Measurements from ENCODE around the gene B3GNT8. TPM values are rescaled to one million over a fixed set of nuclear protein-coding genes. Genes with fewer than 3 reads are reported as not detected.

Gene B3GNT8
- total and polyA plus RNA-seq, 10 donors = 1.8 to 30.3 (median 10.3) TPM

- H3K27me3 ChIP-seq (replicated peaks in 1 of 7) = no peaks in the 10 kb centered on the region
- no peak for DNase-seq
- no peaks in the 10 kb centered on the region for H3K9me3 ChIP-seq
- H3K4me3 ChIP-seq = peak overlapping the region in 1 of 8 donors; percentile 32
- WGBS, 5 donors = 28 to 37% (median 35%) methylated on average over 8 of the region's 8 CpGs
- H3K36me3 ChIP-seq = peaks cover 0 to 100% (median 81%) of the 10 kb centered on the region in 6 donors
- H3K4me1 ChIP-seq = peaks cover 0 to 86% (median 25%) of the 10 kb centered on the region in 6 donors
- intact Hi-C loops (cut with DNase I; ENCODE audit: low total_unique reads) = no loop called here
- peak overlapping the region in 7 of 8 donors; percentile 68 to 93 (median 79) for H3K27ac ChIP-seq
- TF ChIP-seq POLR2AphosphoS5 (IDR thresholded peaks at IDR 0.05) = peak in 1 of 3 donors; percentile 30
- no peak for TF ChIP-seq POLR2A (IDR thresholded peaks at IDR 0.05)
- TF ChIP-seq, protein P1, sequence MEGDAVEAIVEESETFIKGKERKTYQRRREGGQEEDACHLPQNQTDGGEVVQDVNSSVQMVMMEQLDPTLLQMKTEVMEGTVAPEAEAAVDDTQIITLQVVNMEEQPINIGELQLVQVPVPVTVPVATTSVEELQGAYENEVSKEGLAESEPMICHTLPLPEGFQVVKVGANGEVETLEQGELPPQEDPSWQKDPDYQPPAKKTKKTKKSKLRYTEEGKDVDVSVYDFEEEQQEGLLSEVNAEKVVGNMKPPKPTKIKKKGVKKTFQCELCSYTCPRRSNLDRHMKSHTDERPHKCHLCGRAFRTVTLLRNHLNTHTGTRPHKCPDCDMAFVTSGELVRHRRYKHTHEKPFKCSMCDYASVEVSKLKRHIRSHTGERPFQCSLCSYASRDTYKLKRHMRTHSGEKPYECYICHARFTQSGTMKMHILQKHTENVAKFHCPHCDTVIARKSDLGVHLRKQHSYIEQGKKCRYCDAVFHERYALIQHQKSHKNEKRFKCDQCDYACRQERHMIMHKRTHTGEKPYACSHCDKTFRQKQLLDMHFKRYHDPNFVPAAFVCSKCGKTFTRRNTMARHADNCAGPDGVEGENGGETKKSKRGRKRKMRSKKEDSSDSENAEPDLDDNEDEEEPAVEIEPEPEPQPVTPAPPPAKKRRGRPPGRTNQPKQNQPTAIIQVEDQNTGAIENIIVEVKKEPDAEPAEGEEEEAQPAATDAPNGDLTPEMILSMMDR (IDR thresholded peaks at IDR 0.05 in 8 of 11, conservative IDR thresholded peaks at IDR 0.05 in 3 of 11) = no peak
Measured at GRCh38 chr19:41420101-41420880, 6.9 kb downstream of the B3GNT8 start.

GRCh38 chr19:41416194-41416674 lies 10.9 kb downstream of the B3GNT8 start:
- 74 to 94% (median 81%) methylated on average over 12 of the region's 12 CpGs for WGBS, 5 donors
- no peaks in the 10 kb centered on the region for H3K27me3 ChIP-seq (replicated peaks in 1 of 7)
- no peak overlapping the region for H3K4me3 ChIP-seq
- no peaks in the 10 kb centered on the region for H3K9me3 ChIP-seq
- H3K36me3 ChIP-seq = peaks cover 0 to 99% (median 80%) of the 10 kb centered on the region in 6 donors
- no peak for DNase-seq
- TF ChIP-seq POLR2AphosphoS5 (IDR thresholded peaks at IDR 0.05) = peak in 2 of 3 donors; percentile 13 to 20
- no peak for TF ChIP-seq POLR2A (IDR thresholded peaks at IDR 0.05)
- TF ChIP-seq, protein P1 (IDR thresholded peaks at IDR 0.05 in 8 of 11, conservative IDR thresholded peaks at IDR 0.05 in 3 of 11) = no peak
- peaks cover 0 to 83% (median 23%) of the 10 kb centered on the region in 6 donors for H3K4me1 ChIP-seq
- intact Hi-C loops (cut with DNase I; ENCODE audit: low total_unique reads) = loop anchor here (5.0 kb wide), 1 partner anchor 39 kb away; the partner anchor contains the start of gene TMEM91
- H3K27ac ChIP-seq = peak overlapping the region in 2 of 8 donors; percentile 30 to 58

GRCh38 chr19:41415154-41415571 lies 12.0 kb downstream of the B3GNT8 start:
- Histone ChIP-seq H3K9me3 (no peaks in the 10 kb centered on the region), H3K4me3 (no peak overlapping the region), H3K27me3 (replicated peaks in 1 of 7) (no peaks in the 10 kb centered on the region), H3K36me3 (peaks cover 0 to 98% (median 75%) of the 10 kb centered on the region in 6 donors), H3K27ac (peak overlapping the region in 1 of 8 donors; percentile 58), H3K4me1 (peaks cover 0 to 83% (median 27%) of the 10 kb centered on the region in 6 donors)
- 92 to 98% (median 94%) methylated on average over 6 to 9 of the region's 9 CpGs for WGBS, 5 donors
- TF ChIP-seq POLR2AphosphoS5 (IDR thresholded peaks at IDR 0.05) = no peak
- TF ChIP-seq, protein P1 (IDR thresholded peaks at IDR 0.05 in 8 of 11, conservative IDR thresholded peaks at IDR 0.05 in 3 of 11) = no peak
- no peak for TF ChIP-seq POLR2A (IDR thresholded peaks at IDR 0.05)
- intact Hi-C loops (cut with DNase I; ENCODE audit: low total_unique reads) = loop anchor here (5.0 kb wide), 1 partner anchor 38 kb away; the partner anchor contains the start of gene TMEM91
- no peak for DNase-seq

DNA sequence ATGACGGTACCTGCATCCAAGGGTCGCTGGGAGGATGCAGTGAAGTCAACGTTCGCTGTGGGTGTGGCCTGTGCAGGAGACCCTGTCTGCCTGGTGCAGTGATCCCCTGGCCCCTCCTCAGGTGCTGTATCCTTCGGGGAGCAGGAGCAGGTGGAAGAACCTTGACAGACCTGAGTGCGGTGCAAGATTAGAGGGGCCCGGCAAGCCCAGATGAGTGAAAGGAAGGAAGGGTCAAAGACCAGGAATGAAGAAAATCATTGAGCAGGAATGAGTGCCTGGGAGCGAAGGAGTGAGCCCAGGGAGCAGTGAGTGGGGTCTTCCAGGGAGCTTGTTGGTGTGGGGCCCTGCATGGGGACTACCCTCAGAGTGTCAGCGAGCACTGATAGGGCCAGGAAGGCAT lies 12.7 kb downstream of the B3GNT8 start:
- Histone ChIP-seq H3K4me3 (no peak overlapping the region), H3K27ac (peak overlapping the region in 1 of 8 donors; percentile 58), H3K4me1 (peaks cover 0 to 83% (median 23%) of the 10 kb centered on the region in 6 donors), H3K27me3 (replicated peaks in 1 of 7) (no peaks in the 10 kb centered on the region), H3K9me3 (no peaks in the 10 kb centered on the region), H3K36me3 (peaks cover 0 to 91% (median 68%) of the 10 kb centered on the region in 6 donors)
- TF ChIP-seq POLR2AphosphoS5 (IDR thresholded peaks at IDR 0.05) (no peak), POLR2A (IDR thresholded peaks at IDR 0.05) (no peak)
- TF ChIP-seq, protein P1 (IDR thresholded peaks at IDR 0.05 in 8 of 11, conservative IDR thresholded peaks at IDR 0.05 in 3 of 11) = no peak
- intact Hi-C loops (cut with DNase I; ENCODE audit: low total_unique reads) = no loop called here
- no peak for DNase-seq
- 84 to 95% (median 89%) methylated on average over 9 of the region's 9 CpGs for WGBS, 5 donors
